ENCODE data around the gene LRRC59.

DNA sequence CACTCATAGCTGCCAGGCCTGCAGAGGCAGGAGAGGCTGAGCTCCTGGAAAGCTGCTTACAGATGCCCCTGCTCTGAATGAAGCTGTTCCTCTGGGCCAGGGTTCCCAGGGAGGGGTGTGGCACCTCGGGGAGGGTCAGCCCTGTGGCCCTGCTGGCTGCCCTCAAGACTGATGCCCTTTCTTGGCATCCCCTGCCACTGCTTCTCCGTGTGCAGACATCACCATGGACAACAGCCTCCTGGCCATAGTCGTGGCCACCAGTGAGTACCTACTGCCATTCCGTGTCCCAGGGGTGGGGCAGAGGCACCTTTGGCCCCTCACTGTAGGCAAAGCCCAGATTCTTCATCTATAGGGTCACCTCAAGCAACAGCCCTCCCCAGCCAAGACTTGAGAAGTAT is 33.3 kb downstream of the LRRC59 start:
- no peak for TF ChIP-seq CTCF (IDR thresholded peaks at IDR 0.05)
- no peak for TF ChIP-seq POLR2A (IDR thresholded peaks at IDR 0.05)
- no peak for TF ChIP-seq POLR2AphosphoS5 (IDR thresholded peaks at IDR 0.05)

Measured in upper lobe of left lung (tissue), 4 donors.